ENCODE measurements around the gene JAK2. TPM values are rescaled to one million over a fixed set of nuclear protein-coding genes. Genes with fewer than 3 reads are reported as not detected.

Gene JAK2
- total RNA-seq, 1 experiment from 2014 or later, result 1.4 TPM

GRCh38 chr9:5043381-5043780, 58.3 kb downstream of the JAK2 start:
- H3K4me1 Mint-ChIP-seq (ENCODE audit: low read depth, unreplicated experiment), result no peaks in the 10 kb centered on the region
- no peak overlapping the region for H3K4me3 ChIP-seq (ENCODE audit: low read depth, low read length)
- H3K4me3 Mint-ChIP-seq (ENCODE audit: unreplicated experiment), result no peak overlapping the region
- intact Hi-C loops (cut with micrococcal nuclease; ENCODE audit: unreplicated experiment), result no loop called here
- H3K9me3 ChIP-seq, result no peaks in the 10 kb centered on the region
- H3K36me3 Mint-ChIP-seq (ENCODE audit: insufficient read depth, unreplicated experiment), result no peaks in the 10 kb centered on the region
- H3K27me3 Mint-ChIP-seq (ENCODE audit: insufficient read depth, unreplicated experiment), result no peaks in the 10 kb centered on the region
- CTCF ChIA-PET, result no interaction called here
- no peak overlapping the region for H3K27ac Mint-ChIP-seq (ENCODE audit: unreplicated experiment)
- POLR2A ChIA-PET, result no interaction called here
- TF ChIP-seq CTCF (IDR thresholded peaks at IDR 0.05; ENCODE audit: insufficient read depth in 1 of 2, low read depth in 1 of 2, low read length in 1 of 2, severe bottlenecking in 1 of 2, unreplicated experiment in 1 of 2), result no peak
- BruUV-seq (replicated peaks), result no TSS peak
- no peaks in the 10 kb centered on the region for H3K9me3 Mint-ChIP-seq (ENCODE audit: unreplicated experiment)
- no peaks in the 10 kb centered on the region for H3K36me3 ChIP-seq (ENCODE audit: control insufficient read depth, insufficient read depth, low read length)
- H3K4me1 ChIP-seq, result no peaks in the 10 kb centered on the region
- no peaks in the 10 kb centered on the region for H3K27me3 ChIP-seq (replicated peaks; ENCODE audit: control insufficient read depth, insufficient read depth, low read length)
- no peak for DNase-seq

GRCh38 chr9:5044160-5044559, 59.1 kb downstream of the JAK2 start:
- Mint-ChIP-seq H3K27ac (ENCODE audit: unreplicated experiment) (no peak overlapping the region), H3K36me3 (ENCODE audit: insufficient read depth, unreplicated experiment) (no peaks in the 10 kb centered on the region), H3K9me3 (ENCODE audit: unreplicated experiment) (no peaks in the 10 kb centered on the region), H3K4me3 (ENCODE audit: unreplicated experiment) (no peak overlapping the region), H3K27me3 (ENCODE audit: insufficient read depth, unreplicated experiment) (no peaks in the 10 kb centered on the region), H3K4me1 (ENCODE audit: low read depth, unreplicated experiment) (no peaks in the 10 kb centered on the region)
- ChIA-PET CTCF (no interaction called here), POLR2A (no interaction called here)
- Histone ChIP-seq H3K4me3 (ENCODE audit: low read depth, low read length) (no peak overlapping the region), H3K9me3 (no peaks in the 10 kb centered on the region), H3K27me3 (replicated peaks; ENCODE audit: control insufficient read depth, insufficient read depth, low read length) (no peaks in the 10 kb centered on the region), H3K36me3 (ENCODE audit: control insufficient read depth, insufficient read depth, low read length) (no peaks in the 10 kb centered on the region), H3K4me1 (no peaks in the 10 kb centered on the region)
- no TSS peak for BruUV-seq (replicated peaks)
- TF ChIP-seq CTCF (IDR thresholded peaks at IDR 0.05; ENCODE audit: insufficient read depth in 1 of 2, low read depth in 1 of 2, low read length in 1 of 2, severe bottlenecking in 1 of 2, unreplicated experiment in 1 of 2), result no peak
- DNase-seq, result no peak
- intact Hi-C loops (cut with micrococcal nuclease; ENCODE audit: unreplicated experiment), result no loop called here

GRCh38 chr9:5052838-5053237, 67.8 kb downstream of the JAK2 start:
- no peaks in the 10 kb centered on the region for H3K27me3 Mint-ChIP-seq (ENCODE audit: insufficient read depth, unreplicated experiment)
- Histone ChIP-seq H3K36me3 (ENCODE audit: control insufficient read depth, insufficient read depth, low read length) (no peaks in the 10 kb centered on the region), H3K9me3 (no peaks in the 10 kb centered on the region), H3K27me3 (replicated peaks; ENCODE audit: control insufficient read depth, insufficient read depth, low read length) (no peaks in the 10 kb centered on the region), H3K4me3 (ENCODE audit: low read depth, low read length) (no peak overlapping the region), H3K4me1 (no peaks in the 10 kb centered on the region)
- H3K9me3 Mint-ChIP-seq (ENCODE audit: unreplicated experiment), result no peaks in the 10 kb centered on the region
- TF ChIP-seq CTCF (IDR thresholded peaks at IDR 0.05; ENCODE audit: insufficient read depth in 1 of 2, low read depth in 1 of 2, low read length in 1 of 2, severe bottlenecking in 1 of 2, unreplicated experiment in 1 of 2), result no peak
- BruUV-seq (replicated peaks), result no TSS peak
- ChIA-PET CTCF (no interaction called here), POLR2A (no interaction called here)
- H3K27ac Mint-ChIP-seq (ENCODE audit: unreplicated experiment), result no peak overlapping the region
- intact Hi-C loops (cut with micrococcal nuclease; ENCODE audit: unreplicated experiment), result no loop called here
- no peak overlapping the region for H3K4me3 Mint-ChIP-seq (ENCODE audit: unreplicated experiment)
- H3K4me1 Mint-ChIP-seq (ENCODE audit: low read depth, unreplicated experiment), result no peaks in the 10 kb centered on the region
- no peaks in the 10 kb centered on the region for H3K36me3 Mint-ChIP-seq (ENCODE audit: insufficient read depth, unreplicated experiment)
- no peak for DNase-seq

Measured in Caco-2 (cell line).